LNCaP clone FGC (cell line): Measurements from ENCODE around the gene DLG3.
A peak's percentile ranks its signal among the peaks of the same experiment; 100 is the strongest.

ENCODE experiments used
- DNase-seq: peaks from one replicate; pipeline ENCODE4 v3.0.0-alpha.2; 2011; ENCODE audit warnings: low read depth
- H3K4me3 ChIP-seq: 2 replicates; pipeline ENCODE4 v1.5.1; 2011; ENCODE audit warnings: mild to moderate bottlenecking, low read depth, low read length, control low read depth
- CTCF ChIP-seq: IDR thresholded peaks from 2 replicates; pipeline ENCODE4 v1.5.1; 2012; ENCODE audit warnings: mild to moderate bottlenecking; ENCODE audit not compliant: control insufficient read depth, insufficient read depth; ENCODE audit errors: extremely low read depth

Gene DLG3

GRCh38 chrX:70554081-70554480 is 109.4 kb downstream of the DLG3 start:
- H3K4me3 ChIP-seq, result no peak overlapping the region
- DNase-seq, result no peak
- peak; percentile 23; the same call in 1 of the 2 replicates for TF ChIP-seq CTCF

GRCh38 chrX:70554523-70554922 is 109.9 kb downstream of the DLG3 start:
- no peak for DNase-seq
- no peak for TF ChIP-seq CTCF
- H3K4me3 ChIP-seq, result no peak overlapping the region

GRCh38 chrX:70554948-70555347 is 110.3 kb downstream of the DLG3 start:
- DNase-seq, result no peak
- no peak overlapping the region for H3K4me3 ChIP-seq
- TF ChIP-seq CTCF, result no peak
